Nephron (organoid): ENCODE measurements around the gene ADRA2C.

Source experiments
- H3K27ac Mint-ChIP-seq, 3 experiments: 2 replicates each; pipeline ENCODE4 v1.8.0; 2020; ENCODE audit warnings: mixed read lengths in 3 of 3, mild to moderate bottlenecking in 2 of 3, moderate library complexity in 1 of 3
- H3K27me3 Mint-ChIP-seq: 2 replicates; pipeline ENCODE4 v1.8.0; 2021; ENCODE audit warnings: low read depth, mild to moderate bottlenecking, moderate library complexity, mixed read lengths
- H3K36me3 Mint-ChIP-seq: 2 replicates; pipeline ENCODE4 v1.8.0; 2020; ENCODE audit warnings: low read depth, mixed read lengths
- H3K4me1 Mint-ChIP-seq: 2 replicates; pipeline ENCODE4 v1.8.0; 2020; ENCODE audit warnings: mixed read lengths
- H3K4me3 Mint-ChIP-seq, 3 experiments: 2 replicates each; pipeline ENCODE4 v1.8.0; 2020; ENCODE audit warnings: mild to moderate bottlenecking in 3 of 3, mixed read lengths in 3 of 3, moderate library complexity in 2 of 3
- H3K9me3 Mint-ChIP-seq: 2 replicates; pipeline ENCODE4 v1.8.0; 2020; ENCODE audit warnings: mixed read lengths
- CTCF ChIP-seq, 3 experiments: fragments of 200-600 bp; sonication (generic); IDR thresholded peaks; one replicate each; pipeline ENCODE4 v1.5.0; 2021; ENCODE audit warnings: antibody characterized with exemption in 3 of 3; ENCODE audit not compliant: unreplicated experiment in 3 of 3

The ADRA2C gene

DNA sequence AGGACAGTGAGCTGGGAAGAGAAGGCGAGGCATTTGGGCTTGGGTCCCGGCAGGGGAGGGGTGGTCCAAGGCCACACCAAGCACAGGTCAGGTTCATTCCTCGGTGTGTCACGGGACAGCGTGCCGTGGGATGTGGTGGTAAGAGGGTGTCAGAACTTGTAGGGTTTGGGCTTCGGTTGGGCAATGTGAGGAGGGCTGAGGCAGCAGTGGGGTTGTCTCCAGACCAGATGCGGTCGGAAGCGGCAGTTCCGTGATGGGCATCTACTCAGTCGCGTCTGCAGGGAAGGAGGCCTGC is 22.1 kb downstream of the ADRA2C start:
- no peak for TF ChIP-seq CTCF (IDR thresholded peaks at IDR 0.05; ENCODE audit: unreplicated experiment in 3 of 3)
- no peaks in the 10 kb centered on the region for H3K4me1 Mint-ChIP-seq
- peaks cover 2% of the 10 kb centered on the region for H3K9me3 Mint-ChIP-seq
- no peaks in the 10 kb centered on the region for H3K36me3 Mint-ChIP-seq
- no peak overlapping the region for H3K27ac Mint-ChIP-seq
- H3K4me3 Mint-ChIP-seq: no peak overlapping the region
- peaks cover 28% of the 10 kb centered on the region for H3K27me3 Mint-ChIP-seq

- H3K27me3 Mint-ChIP-seq: peaks cover 29% of the 10 kb centered on the region
- H3K27ac Mint-ChIP-seq: no peak overlapping the region
- H3K9me3 Mint-ChIP-seq: no peaks in the 10 kb centered on the region
- no peaks in the 10 kb centered on the region for H3K36me3 Mint-ChIP-seq
- no peaks in the 10 kb centered on the region for H3K4me1 Mint-ChIP-seq
- H3K4me3 Mint-ChIP-seq: no peak overlapping the region
- no peak for TF ChIP-seq CTCF (IDR thresholded peaks at IDR 0.05; ENCODE audit: unreplicated experiment in 3 of 3)
These were observed 23.4 kb downstream of the ADRA2C start for GRCh38 chr4:3789587-3789986.

DNA sequence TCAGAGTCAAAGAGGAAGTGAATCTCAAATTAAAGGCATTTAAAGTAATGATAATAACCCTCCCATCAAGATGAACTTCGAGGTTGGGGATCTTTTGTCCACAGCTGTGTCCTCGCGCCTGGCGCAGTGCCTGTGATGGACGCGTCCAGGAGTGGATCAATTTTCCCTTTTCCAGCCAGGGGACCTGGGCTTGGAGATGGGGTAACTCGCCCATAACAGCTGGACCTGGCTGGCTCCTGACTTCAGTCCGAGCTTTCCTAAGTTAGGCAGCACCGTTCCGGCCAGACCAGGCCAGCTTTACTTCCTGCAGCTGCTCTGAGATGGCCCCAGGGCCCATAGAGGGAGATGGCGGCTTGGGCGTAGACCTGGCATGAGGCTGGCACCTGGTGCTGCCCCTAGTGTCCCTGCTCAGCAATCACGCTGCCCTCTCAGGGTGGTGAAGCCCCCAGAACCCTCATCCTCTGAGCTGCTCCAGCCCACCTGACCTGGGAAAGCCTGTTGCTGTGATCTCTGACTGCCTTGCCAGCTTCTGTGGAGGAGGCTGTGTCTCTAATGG is 23.9 kb downstream of the ADRA2C start:
- TF ChIP-seq CTCF (IDR thresholded peaks at IDR 0.05; ENCODE audit: unreplicated experiment in 3 of 3): no peak
- Mint-ChIP-seq H3K4me1 (no peaks in the 10 kb centered on the region), H3K36me3 (no peaks in the 10 kb centered on the region), H3K9me3 (peaks cover 4% of the 10 kb centered on the region), H3K27me3 (peaks cover 29% of the 10 kb centered on the region), H3K4me3 (no peak overlapping the region), H3K27ac (no peak overlapping the region)

- peaks cover 33% of the 10 kb centered on the region for H3K27me3 Mint-ChIP-seq
- H3K9me3 Mint-ChIP-seq: peaks cover 13% of the 10 kb centered on the region
- no peak overlapping the region for H3K4me3 Mint-ChIP-seq
- no peaks in the 10 kb centered on the region for H3K36me3 Mint-ChIP-seq
- H3K27ac Mint-ChIP-seq: no peak overlapping the region
- no peak for TF ChIP-seq CTCF (IDR thresholded peaks at IDR 0.05; ENCODE audit: unreplicated experiment in 3 of 3)
- H3K4me1 Mint-ChIP-seq: no peaks in the 10 kb centered on the region
These were observed 25.1 kb downstream of the ADRA2C start for GRCh38 chr4:3791256-3791655.

- Mint-ChIP-seq H3K4me1 (no peaks in the 10 kb centered on the region), H3K36me3 (no peaks in the 10 kb centered on the region), H3K4me3 (no peak overlapping the region), H3K27ac (no peak overlapping the region), H3K9me3 (peaks cover 15% of the 10 kb centered on the region), H3K27me3 (peaks cover 37% of the 10 kb centered on the region)
- no peak for TF ChIP-seq CTCF (IDR thresholded peaks at IDR 0.05; ENCODE audit: unreplicated experiment in 3 of 3)
These were observed 25.8 kb downstream of the ADRA2C start for GRCh38 chr4:3791910-3792542.

DNA sequence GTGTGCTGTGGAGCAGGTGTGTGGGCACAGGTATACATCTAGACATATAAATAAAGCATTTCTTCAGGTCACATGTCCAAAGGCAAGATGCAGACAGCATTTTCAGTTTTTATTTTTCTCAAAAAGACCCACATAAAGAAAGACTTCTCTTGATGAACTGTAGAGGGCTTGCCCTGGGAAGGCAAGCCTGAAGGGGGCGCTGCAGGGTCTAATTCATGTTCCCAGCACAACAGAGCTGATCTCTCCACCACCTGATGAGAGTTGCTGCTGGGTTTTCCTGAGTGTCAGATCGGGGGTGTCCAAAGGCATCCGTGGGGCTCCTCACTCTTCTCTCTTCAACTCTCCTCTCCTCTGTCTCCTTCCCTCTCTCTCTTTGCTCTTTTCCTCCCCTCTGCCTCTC is 26.6 kb downstream of the ADRA2C start:
- no peak for TF ChIP-seq CTCF (IDR thresholded peaks at IDR 0.05; ENCODE audit: unreplicated experiment in 3 of 3)
- H3K36me3 Mint-ChIP-seq: no peaks in the 10 kb centered on the region
- H3K27me3 Mint-ChIP-seq: peaks cover 41% of the 10 kb centered on the region
- no peak overlapping the region for H3K4me3 Mint-ChIP-seq
- H3K27ac Mint-ChIP-seq: no peak overlapping the region
- H3K9me3 Mint-ChIP-seq: peaks cover 15% of the 10 kb centered on the region
- H3K4me1 Mint-ChIP-seq: no peaks in the 10 kb centered on the region
